Gastroesophageal sphincter (tissue), 3 donors: ENCODE data around the gene PSMB5.

Experiments used
- POLR2A ChIP-seq, 2 donors: fragments of 450-650 bp; IDR thresholded peaks; one replicate each; pipeline ENCODE4 v1.6.1; 2017; ENCODE audit warnings: antibody characterized with exemption in 2 of 2, mild to moderate bottlenecking in 2 of 2, moderate library complexity in 1 of 2
- TF ChIP-seq, protein P1 (sequence below), 4 experiments: fragments of 200-600 bp in 2 of 4; fragments of 450-650 bp in 2 of 4; sonication (generic) in 1 of 4; IDR thresholded peaks; one replicate each; pipeline ENCODE4 v1.5.1; 2017 to 2019; ENCODE audit warnings: antibody characterized with exemption in 4 of 4, mild to moderate bottlenecking in 2 of 4, moderate library complexity in 2 of 4

DNA sequence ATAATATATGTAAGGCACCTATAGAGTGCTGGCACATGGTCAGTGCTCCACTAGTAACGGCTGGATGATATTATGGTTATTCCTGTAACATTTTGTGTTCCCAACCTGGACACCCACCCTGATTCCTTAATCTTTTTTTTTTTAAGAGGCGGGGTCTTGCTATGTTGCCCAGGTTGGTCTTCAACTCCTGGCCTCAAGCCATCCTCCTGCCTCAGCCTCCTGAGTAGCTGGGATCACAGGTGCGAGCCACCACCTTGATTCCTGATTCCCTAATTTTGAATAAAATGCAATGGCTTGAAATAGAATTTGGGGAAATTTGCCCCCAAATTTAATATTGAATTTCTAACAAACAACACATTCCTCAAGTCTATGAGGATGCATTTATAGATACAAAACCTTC is 32.1 kb downstream of the PSMB5 start:
- TF ChIP-seq, protein P1, sequence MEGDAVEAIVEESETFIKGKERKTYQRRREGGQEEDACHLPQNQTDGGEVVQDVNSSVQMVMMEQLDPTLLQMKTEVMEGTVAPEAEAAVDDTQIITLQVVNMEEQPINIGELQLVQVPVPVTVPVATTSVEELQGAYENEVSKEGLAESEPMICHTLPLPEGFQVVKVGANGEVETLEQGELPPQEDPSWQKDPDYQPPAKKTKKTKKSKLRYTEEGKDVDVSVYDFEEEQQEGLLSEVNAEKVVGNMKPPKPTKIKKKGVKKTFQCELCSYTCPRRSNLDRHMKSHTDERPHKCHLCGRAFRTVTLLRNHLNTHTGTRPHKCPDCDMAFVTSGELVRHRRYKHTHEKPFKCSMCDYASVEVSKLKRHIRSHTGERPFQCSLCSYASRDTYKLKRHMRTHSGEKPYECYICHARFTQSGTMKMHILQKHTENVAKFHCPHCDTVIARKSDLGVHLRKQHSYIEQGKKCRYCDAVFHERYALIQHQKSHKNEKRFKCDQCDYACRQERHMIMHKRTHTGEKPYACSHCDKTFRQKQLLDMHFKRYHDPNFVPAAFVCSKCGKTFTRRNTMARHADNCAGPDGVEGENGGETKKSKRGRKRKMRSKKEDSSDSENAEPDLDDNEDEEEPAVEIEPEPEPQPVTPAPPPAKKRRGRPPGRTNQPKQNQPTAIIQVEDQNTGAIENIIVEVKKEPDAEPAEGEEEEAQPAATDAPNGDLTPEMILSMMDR (IDR thresholded peaks at IDR 0.05), result no peak
- no peak for TF ChIP-seq POLR2A (IDR thresholded peaks at IDR 0.05)
